ENCODE measurements around the gene PIGA. TPM values are rescaled to one million over a fixed set of nuclear protein-coding genes. Genes with fewer than 3 reads are reported as not detected.

Gene PIGA
- polyA plus RNA-seq, 2 of the 4 experiments (the other 2 are of a cell fraction) = 9.5 to 21.2 TPM

GRCh38 chrX:15328131-15328530 is 7.2 kb downstream of the PIGA start:
- DNase-seq (ENCODE audit: low read depth in 1 of 2, low spot score in 1 of 2) (no peak), FAIRE-seq (peak; percentile 86), ATAC-seq (no peak)
- Histone ChIP-seq H3K27ac (no peak overlapping the region), H3K9me3 (no peaks in the 10 kb centered on the region), H3K4me1 (no peaks in the 10 kb centered on the region), H3K4me2 (no peak overlapping the region), H3K4me3 (no peak overlapping the region)
- ChIA-PET POLR2A (no interaction called here), CTCF (no interaction called here)
- 77% methylated on average over 3 of the region's 3 CpGs for WGBS (ENCODE audit: missing lambda C conversion rate)
- TF ChIP-seq EHF (CRISPR knock-in tag; IDR thresholded peaks at IDR 0.05) (no peak), CHD2 (IDR thresholded peaks at IDR 0.05; ENCODE audit: low read length, partially characterized antibody) (no peak), CBX8 (IDR thresholded peaks at IDR 0.05) (no peak), RAD21 (conservative IDR thresholded peaks at IDR 0.05 in 1 of 2, IDR thresholded peaks at IDR 0.05 in 1 of 2) (no peak), MAX (IDR thresholded peaks at IDR 0.05) (no peak), CBX2 (IDR thresholded peaks at IDR 0.05; ENCODE audit: borderline replicate concordance, low read depth) (no peak), JUNB (IDR thresholded peaks at IDR 0.05) (no peak), EP300 (IDR thresholded peaks at IDR 0.05) (no peak)
- TF ChIP-seq, protein P1, sequence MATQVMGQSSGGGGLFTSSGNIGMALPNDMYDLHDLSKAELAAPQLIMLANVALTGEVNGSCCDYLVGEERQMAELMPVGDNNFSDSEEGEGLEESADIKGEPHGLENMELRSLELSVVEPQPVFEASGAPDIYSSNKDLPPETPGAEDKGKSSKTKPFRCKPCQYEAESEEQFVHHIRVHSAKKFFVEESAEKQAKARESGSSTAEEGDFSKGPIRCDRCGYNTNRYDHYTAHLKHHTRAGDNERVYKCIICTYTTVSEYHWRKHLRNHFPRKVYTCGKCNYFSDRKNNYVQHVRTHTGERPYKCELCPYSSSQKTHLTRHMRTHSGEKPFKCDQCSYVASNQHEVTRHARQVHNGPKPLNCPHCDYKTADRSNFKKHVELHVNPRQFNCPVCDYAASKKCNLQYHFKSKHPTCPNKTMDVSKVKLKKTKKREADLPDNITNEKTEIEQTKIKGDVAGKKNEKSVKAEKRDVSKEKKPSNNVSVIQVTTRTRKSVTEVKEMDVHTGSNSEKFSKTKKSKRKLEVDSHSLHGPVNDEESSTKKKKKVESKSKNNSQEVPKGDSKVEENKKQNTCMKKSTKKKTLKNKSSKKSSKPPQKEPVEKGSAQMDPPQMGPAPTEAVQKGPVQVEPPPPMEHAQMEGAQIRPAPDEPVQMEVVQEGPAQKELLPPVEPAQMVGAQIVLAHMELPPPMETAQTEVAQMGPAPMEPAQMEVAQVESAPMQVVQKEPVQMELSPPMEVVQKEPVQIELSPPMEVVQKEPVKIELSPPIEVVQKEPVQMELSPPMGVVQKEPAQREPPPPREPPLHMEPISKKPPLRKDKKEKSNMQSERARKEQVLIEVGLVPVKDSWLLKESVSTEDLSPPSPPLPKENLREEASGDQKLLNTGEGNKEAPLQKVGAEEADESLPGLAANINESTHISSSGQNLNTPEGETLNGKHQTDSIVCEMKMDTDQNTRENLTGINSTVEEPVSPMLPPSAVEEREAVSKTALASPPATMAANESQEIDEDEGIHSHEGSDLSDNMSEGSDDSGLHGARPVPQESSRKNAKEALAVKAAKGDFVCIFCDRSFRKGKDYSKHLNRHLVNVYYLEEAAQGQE (IDR thresholded peaks at IDR 0.05) = no peak

DNA sequence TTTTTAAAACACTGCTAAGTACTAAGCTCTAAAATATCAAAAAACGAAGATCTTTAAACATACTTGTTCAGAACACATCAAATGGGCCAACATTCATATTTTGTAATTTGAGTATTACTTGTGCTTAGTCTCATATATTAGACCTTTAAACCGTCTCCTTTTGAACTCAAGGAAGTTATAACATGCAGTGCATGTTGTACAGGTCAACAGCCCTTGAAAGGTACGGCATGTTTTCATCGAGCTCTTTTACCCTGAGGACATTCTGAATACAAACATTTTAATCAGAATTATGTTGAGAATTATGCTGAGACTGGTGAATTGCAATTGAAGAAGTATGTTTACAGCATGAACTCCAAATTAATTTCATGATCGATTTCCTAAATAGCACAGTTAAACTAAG is 12.9 kb downstream of the PIGA start:
- Histone ChIP-seq H3K9me3 (no peaks in the 10 kb centered on the region), H3K4me2 (no peak overlapping the region), H3K4me1 (no peaks in the 10 kb centered on the region), H3K27ac (no peak overlapping the region), H3K4me3 (no peak overlapping the region)
- FAIRE-seq (peak; percentile 96), DNase-seq (ENCODE audit: low read depth in 1 of 2, low spot score in 1 of 2) (no peak), ATAC-seq (no peak)
- TF ChIP-seq ZNF302 (CRISPR knock-in tag; IDR thresholded peaks at IDR 0.05) (no peak), ATOH8 (CRISPR knock-in tag; IDR thresholded peaks at IDR 0.05; ENCODE audit: low read depth) (no peak), ESRRA (IDR thresholded peaks at IDR 0.05; ENCODE audit: borderline replicate concordance, low read length) (no peak), HEYL (CRISPR knock-in tag; IDR thresholded peaks at IDR 0.05) (no peak), RNF2 (IDR thresholded peaks at IDR 0.05; ENCODE audit: borderline replicate concordance, low read depth) (no peak), MAFK (IDR thresholded peaks at IDR 0.05; ENCODE audit: partially characterized antibody) (no peak), EHMT2 (IDR thresholded peaks at IDR 0.05; ENCODE audit: low read depth) (no peak), ZC3H11A (IDR thresholded peaks at IDR 0.05) (no peak), NPAS2 (CRISPR knock-in tag; IDR thresholded peaks at IDR 0.05; ENCODE audit: borderline replicate concordance) (no peak), HDAC2 (IDR thresholded peaks at IDR 0.05) (no peak), HES2 (IDR thresholded peaks at IDR 0.05) (no peak), POLR2AphosphoS2 (conservative IDR thresholded peaks at IDR 0.05; ENCODE audit: low read length) (no peak), MAX (IDR thresholded peaks at IDR 0.05) (no peak), JUNB (IDR thresholded peaks at IDR 0.05) (no peak), HOXB13 (CRISPR knock-in tag; IDR thresholded peaks at IDR 0.05; ENCODE audit: low read depth) (no peak), FOSB (CRISPR knock-in tag; IDR thresholded peaks at IDR 0.05) (no peak)
- TF ChIP-seq, protein P1 (IDR thresholded peaks at IDR 0.05) = no peak
- TF ChIP-seq, protein P2, sequence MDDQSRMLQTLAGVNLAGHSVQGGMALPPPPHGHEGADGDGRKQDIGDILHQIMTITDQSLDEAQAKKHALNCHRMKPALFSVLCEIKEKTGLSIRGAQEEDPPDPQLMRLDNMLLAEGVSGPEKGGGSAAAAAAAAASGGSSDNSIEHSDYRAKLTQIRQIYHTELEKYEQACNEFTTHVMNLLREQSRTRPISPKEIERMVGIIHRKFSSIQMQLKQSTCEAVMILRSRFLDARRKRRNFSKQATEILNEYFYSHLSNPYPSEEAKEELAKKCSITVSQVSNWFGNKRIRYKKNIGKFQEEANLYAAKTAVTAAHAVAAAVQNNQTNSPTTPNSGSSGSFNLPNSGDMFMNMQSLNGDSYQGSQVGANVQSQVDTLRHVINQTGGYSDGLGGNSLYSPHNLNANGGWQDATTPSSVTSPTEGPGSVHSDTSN (IDR thresholded peaks at IDR 0.05) = no peak
- TF ChIP-seq, protein P3, sequence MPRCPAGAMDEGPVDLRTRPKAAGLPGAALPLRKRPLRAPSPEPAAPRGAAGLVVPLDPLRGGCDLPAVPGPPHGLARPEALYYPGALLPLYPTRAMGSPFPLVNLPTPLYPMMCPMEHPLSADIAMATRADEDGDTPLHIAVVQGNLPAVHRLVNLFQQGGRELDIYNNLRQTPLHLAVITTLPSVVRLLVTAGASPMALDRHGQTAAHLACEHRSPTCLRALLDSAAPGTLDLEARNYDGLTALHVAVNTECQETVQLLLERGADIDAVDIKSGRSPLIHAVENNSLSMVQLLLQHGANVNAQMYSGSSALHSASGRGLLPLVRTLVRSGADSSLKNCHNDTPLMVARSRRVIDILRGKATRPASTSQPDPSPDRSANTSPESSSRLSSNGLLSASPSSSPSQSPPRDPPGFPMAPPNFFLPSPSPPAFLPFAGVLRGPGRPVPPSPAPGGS (IDR thresholded peaks at IDR 0.05) = no peak
- ChIA-PET POLR2A (no interaction called here), CTCF (no interaction called here)
- 90% methylated on average over 5 of the region's 5 CpGs for WGBS (ENCODE audit: missing lambda C conversion rate)
